Prostate gland (tissue), 2 donors: ENCODE results near the gene VILL. TPM values are rescaled to one million over a fixed set of nuclear protein-coding genes. Genes with fewer than 3 reads are reported as not detected.

Source experiments
- DNase-seq: peaks from one replicate; pipeline ENCODE4 v3.0.0-alpha.2; 2019; ENCODE audit warnings: low spot score
- H3K27ac ChIP-seq, 2 donors: fragments of 200-600 bp; sonication (generic); 2 replicates each; pipeline ENCODE4 v1.5.1; 2017 to 2019
- H3K27me3 ChIP-seq: fragments of 200-600 bp; sonication (generic); replicated peaks from 2 replicates; pipeline ENCODE4 v1.5.1; 2019; ENCODE audit not compliant: insufficient read depth
- H3K36me3 ChIP-seq, 2 donors: fragments of 200-600 bp; sonication (generic); 1 replicate in 1 of 2; 2 replicates in 1 of 2; pipeline versions ENCODE4 v1.5.1 to v1.8.1; 2017 to 2019
- H3K4me1 ChIP-seq: fragments of 200-600 bp; sonication (generic); replicated peaks from 2 replicates; pipeline ENCODE4 v1.5.1; 2019
- H3K4me3 ChIP-seq, 2 donors: fragments of 200-600 bp; sonication (generic); 2 replicates each; pipeline ENCODE4 v1.5.1; 2017 to 2019
- H3K9me3 ChIP-seq: fragments of 200-600 bp; sonication (generic); 2 replicates; pipeline ENCODE4 v1.5.1; 2017
- POLR2A ChIP-seq: fragments of 450-650 bp; IDR thresholded peaks from one replicate; pipeline ENCODE4 v1.6.1; 2016; ENCODE audit warnings: antibody characterized with exemption, mild to moderate bottlenecking
- POLR2AphosphoS5 ChIP-seq: sonication (generic); formaldehyde crosslinking; IDR thresholded peaks from one replicate; pipeline ENCODE4 v1.6.1; 2017; ENCODE audit warnings: antibody characterized with exemption
- WGBS: methylation state at CpG from one replicate; pipeline ENCODE4 v1.1.5; 2018; 5-methylcytosine and 5-hydroxymethylcytosine counted together
- intact Hi-C: fragments of 100-400 bp; cut with DNase I; formaldehyde crosslinking; loops from one replicate; pipeline ENCODE4 v1.14.2; 2022
- total RNA-seq, 2 donors: library from RNA; depleted of rRNA; stranded (reverse); fragments of >200 nt; gene quantifications; one replicate each; pipeline ENCODE4 v1.1.0, GENCODE V29; 2016
- TF ChIP-seq, protein P1 (sequence below), 4 experiments: fragments of 200-600 bp in 2 of 4; fragments of 450-650 bp in 2 of 4; sonication (generic) in 2 of 4; IDR thresholded peaks; 1 replicate in 3 of 4; 2 replicates in 1 of 4; pipeline ENCODE4 v1.5.1; 2016 to 2019; ENCODE audit warnings: antibody characterized with exemption in 4 of 4, mild to moderate bottlenecking in 2 of 4, moderate library complexity in 2 of 4

Gene VILL
- total RNA-seq, 2 donors from 2014 or later: 29.1 to 29.3 TPM

DNA sequence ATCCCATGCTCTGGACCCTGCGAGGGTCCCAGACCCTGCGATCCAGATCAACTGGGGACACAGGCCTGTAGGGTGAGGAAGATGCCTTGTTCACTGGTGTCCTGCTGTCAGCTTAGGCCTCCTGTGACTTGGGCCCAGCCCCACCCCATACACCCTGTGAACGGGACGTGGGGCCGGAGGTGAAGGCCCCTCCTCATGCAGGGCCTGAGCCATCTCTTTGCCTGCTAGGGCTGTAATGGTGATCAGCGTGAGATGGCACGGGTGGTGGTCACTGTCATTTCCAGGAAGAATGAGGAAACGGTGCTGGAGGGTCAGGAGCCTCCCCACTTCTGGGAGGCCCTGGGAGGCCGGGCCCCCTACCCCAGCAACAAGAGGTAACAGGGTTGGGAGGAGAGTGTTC, 12.4 kb downstream of the VILL start:
- Histone ChIP-seq H3K27ac (peak overlapping the region; percentile 86 to 90), H3K4me3 (no peak overlapping the region), H3K27me3 (no peaks in the 10 kb centered on the region), H3K4me1 (peaks cover 16% of the 10 kb centered on the region), H3K36me3 (peaks cover 0 to 3% of the 10 kb centered on the region in 2 donors), H3K9me3 (no peaks in the 10 kb centered on the region)
- no peak for TF ChIP-seq POLR2A
- TF ChIP-seq, protein P1, sequence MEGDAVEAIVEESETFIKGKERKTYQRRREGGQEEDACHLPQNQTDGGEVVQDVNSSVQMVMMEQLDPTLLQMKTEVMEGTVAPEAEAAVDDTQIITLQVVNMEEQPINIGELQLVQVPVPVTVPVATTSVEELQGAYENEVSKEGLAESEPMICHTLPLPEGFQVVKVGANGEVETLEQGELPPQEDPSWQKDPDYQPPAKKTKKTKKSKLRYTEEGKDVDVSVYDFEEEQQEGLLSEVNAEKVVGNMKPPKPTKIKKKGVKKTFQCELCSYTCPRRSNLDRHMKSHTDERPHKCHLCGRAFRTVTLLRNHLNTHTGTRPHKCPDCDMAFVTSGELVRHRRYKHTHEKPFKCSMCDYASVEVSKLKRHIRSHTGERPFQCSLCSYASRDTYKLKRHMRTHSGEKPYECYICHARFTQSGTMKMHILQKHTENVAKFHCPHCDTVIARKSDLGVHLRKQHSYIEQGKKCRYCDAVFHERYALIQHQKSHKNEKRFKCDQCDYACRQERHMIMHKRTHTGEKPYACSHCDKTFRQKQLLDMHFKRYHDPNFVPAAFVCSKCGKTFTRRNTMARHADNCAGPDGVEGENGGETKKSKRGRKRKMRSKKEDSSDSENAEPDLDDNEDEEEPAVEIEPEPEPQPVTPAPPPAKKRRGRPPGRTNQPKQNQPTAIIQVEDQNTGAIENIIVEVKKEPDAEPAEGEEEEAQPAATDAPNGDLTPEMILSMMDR (IDR thresholded peaks at IDR 0.05): no peak
- TF ChIP-seq POLR2AphosphoS5: no peak
- WGBS: 90% methylated on average over 9 of the region's 9 CpGs
- no peak for DNase-seq
- intact Hi-C loops: loop anchor here (5.0 kb wide), 1 partner anchor 34 kb away; the partner anchor contains the start of gene DLEC1

- no peaks in the 10 kb centered on the region for H3K27me3 ChIP-seq
- peak; percentile 65 for DNase-seq
- peaks cover 16% of the 10 kb centered on the region for H3K4me1 ChIP-seq
- peak overlapping the region; percentile 86 to 90 for H3K27ac ChIP-seq
- peaks cover 3 to 4% of the 10 kb centered on the region in 2 donors for H3K36me3 ChIP-seq
- no peak for TF ChIP-seq POLR2A
- TF ChIP-seq, protein P1 (IDR thresholded peaks at IDR 0.05): peak; percentile 84 to 90 (median 87)
- TF ChIP-seq POLR2AphosphoS5: peak; percentile 26
- intact Hi-C loops: loop anchor here (5.0 kb wide), 1 partner anchor 34 kb away; the partner anchor contains the start of gene DLEC1
- WGBS: 37% methylated on average over 6 of the region's 7 CpGs
- no peaks in the 10 kb centered on the region for H3K9me3 ChIP-seq
- no peak overlapping the region for H3K4me3 ChIP-seq
Observed at GRCh38 chr3:38003371-38003816, 12.8 kb downstream of the VILL start.

DNA sequence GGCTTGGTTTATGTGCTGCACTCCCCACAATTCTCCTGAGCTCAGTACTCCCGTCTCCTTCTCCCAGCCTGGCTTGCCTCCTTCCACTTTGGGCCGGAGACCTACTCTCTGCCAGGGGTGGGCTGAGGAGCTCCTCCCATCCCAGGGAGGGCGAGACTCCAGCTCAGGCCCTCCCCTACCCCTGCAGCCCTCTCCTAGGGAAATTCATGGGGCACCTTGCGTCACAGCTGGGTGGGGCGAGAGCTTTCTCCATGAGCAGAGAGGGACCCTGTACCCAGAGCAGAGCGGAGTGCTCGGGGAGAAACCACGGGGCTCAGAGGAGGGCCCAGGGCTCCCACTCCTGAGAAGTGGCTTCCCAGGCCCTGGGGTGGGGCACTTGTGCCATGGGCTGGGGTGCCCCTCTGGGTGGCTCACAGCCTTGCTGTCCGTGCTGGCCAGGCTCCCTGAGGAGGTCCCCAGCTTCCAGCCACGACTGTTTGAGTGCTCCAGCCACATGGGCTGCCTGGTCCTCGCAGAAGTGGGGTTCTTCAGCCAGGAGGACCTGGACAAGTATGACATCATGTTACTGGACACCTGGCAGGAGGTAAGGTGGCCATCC, 13.3 kb downstream of the VILL start:
- WGBS: 73% methylated on average over 11 of the region's 11 CpGs
- H3K36me3 ChIP-seq: peaks cover 3 to 6% of the 10 kb centered on the region in 2 donors
- H3K4me3 ChIP-seq: no peak overlapping the region
- peak overlapping the region; percentile 86 to 90 for H3K27ac ChIP-seq
- TF ChIP-seq POLR2AphosphoS5 (no peak), POLR2A (no peak)
- TF ChIP-seq, protein P1 (IDR thresholded peaks at IDR 0.05): no peak
- no peaks in the 10 kb centered on the region for H3K9me3 ChIP-seq
- no peaks in the 10 kb centered on the region for H3K27me3 ChIP-seq
- peaks cover 16% of the 10 kb centered on the region for H3K4me1 ChIP-seq
- no peak for DNase-seq
- intact Hi-C loops: loop anchor here (5.0 kb wide), 1 partner anchor 33 kb away; the partner anchor contains the start of gene DLEC1

DNA sequence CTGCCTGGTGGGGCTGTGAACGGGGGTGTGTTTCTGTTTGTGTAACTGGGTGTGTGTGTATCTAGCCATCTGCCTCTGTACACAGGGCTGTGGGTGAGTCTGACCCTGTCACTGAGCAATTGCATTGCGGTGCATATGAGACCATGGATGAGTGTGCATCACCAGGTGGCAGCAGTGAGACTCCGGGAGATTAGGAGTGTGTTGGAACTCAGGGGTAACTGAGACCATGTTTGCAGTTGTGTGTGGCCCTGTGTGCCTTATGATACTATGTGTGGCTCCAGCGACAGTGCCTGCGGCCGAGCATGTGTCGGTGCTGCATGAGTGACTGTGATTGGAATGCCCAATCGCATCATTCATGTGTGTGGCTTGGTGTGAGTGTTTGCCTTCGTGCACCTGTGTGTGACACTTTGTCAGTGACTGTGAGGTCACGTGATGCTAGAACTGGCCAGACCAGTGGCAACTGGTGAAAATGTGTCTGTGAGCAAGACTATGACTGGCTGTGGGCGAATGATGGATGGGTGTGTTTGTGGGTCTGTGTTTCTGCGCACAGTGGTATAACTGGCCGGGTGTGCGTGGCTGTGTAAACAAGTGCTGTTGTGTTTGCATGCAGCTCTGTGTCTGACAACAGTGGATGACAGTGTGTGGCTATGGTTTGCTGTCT, 14.0 kb downstream of the VILL start:
- DNase-seq: peak; percentile 91
- WGBS: 47% methylated on average over 14 of the region's 14 CpGs
- Histone ChIP-seq H3K4me3 (no peak overlapping the region), H3K27ac (peak overlapping the region; percentile 86 to 90), H3K36me3 (peaks cover 3 to 6% of the 10 kb centered on the region in 2 donors), H3K4me1 (peaks cover 16% of the 10 kb centered on the region), H3K9me3 (no peaks in the 10 kb centered on the region), H3K27me3 (no peaks in the 10 kb centered on the region)
- intact Hi-C loops: loop anchor here (5.0 kb wide), 1 partner anchor 33 kb away; the partner anchor contains the start of gene DLEC1
- TF ChIP-seq POLR2A: no peak
- TF ChIP-seq, protein P1 (IDR thresholded peaks at IDR 0.05): peak; percentile 21 to 87 (median 76)
- TF ChIP-seq POLR2AphosphoS5: peak; percentile 69
